Esophagus squamous epithelium (tissue), 5 donors: ENCODE measurements around the gene MYD88. TPM values are rescaled to one million over a fixed set of nuclear protein-coding genes. Genes with fewer than 3 reads are reported as not detected.

Experiments
- DNase-seq: peaks from one replicate; lab custom pipeline; 2025; lab: John Stamatoyannopoulos, UW
- H3K27ac ChIP-seq, 4 donors: fragments of 200-600 bp; sonication (generic); one replicate each; pipeline ENCODE4 v1.5.1; 2016 to 2019; ENCODE audit warnings: mild to moderate bottlenecking in 1 of 4
- H3K27me3 ChIP-seq, 4 donors: fragments of 200-600 bp; sonication (generic); 1 replicate in 3 of 4; 2 replicates in 1 of 4; pipeline versions ENCODE4 v1.5.1 to v1.6.0; 2017 to 2021; ENCODE audit warnings: antibody characterized with exemption in 1 of 4
- H3K36me3 ChIP-seq, 3 donors: fragments of 200-600 bp; sonication (generic); one replicate each; pipeline ENCODE4 v1.5.1; 2016 to 2019
- H3K4me1 ChIP-seq, 3 donors: fragments of 200-600 bp; sonication (generic); one replicate each; pipeline ENCODE4 v1.5.1; 2017 to 2019
- H3K4me3 ChIP-seq, 4 donors: fragments of 200-600 bp; sonication (generic); 1 replicate in 3 of 4; 2 replicates in 1 of 4; pipeline ENCODE4 v1.5.1; 2016 to 2019; ENCODE audit warnings: mild to moderate bottlenecking in 2 of 4, moderate library complexity in 1 of 4
- H3K9me3 ChIP-seq, 3 donors: fragments of 200-600 bp; sonication (generic); one replicate each; pipeline ENCODE4 v1.5.1; 2016 to 2019
- POLR2A ChIP-seq, 4 donors: fragments of 450-650 bp; IDR thresholded peaks; one replicate each; pipeline ENCODE4 v1.6.1; 2017; ENCODE audit warnings: antibody characterized with exemption in 4 of 4, mild to moderate bottlenecking in 4 of 4, moderate library complexity in 3 of 4
- WGBS, 2 donors: methylation state at CpG; one replicate each; pipeline ENCODE4 v1.1.5; 2018; 5-methylcytosine and 5-hydroxymethylcytosine counted together
- intact Hi-C: fragments of 100-400 bp; cut with DNase I; formaldehyde crosslinking; loops from one replicate; pipeline ENCODE4 v1.15.0; 2022
- small RNA-seq, 4 donors: library from RNA; depleted of rRNA; stranded (forward); fragments of <200 nt; gene quantifications; one replicate each; pipeline ENCODE3, GENCODE V24; 2016
- total RNA-seq, 4 donors: library from RNA; depleted of rRNA; stranded (reverse); fragments of >200 nt; gene quantifications; one replicate each; pipeline ENCODE4 v1.1.0, GENCODE V29; 2016
- TF ChIP-seq, protein P1 (sequence below), 6 experiments: fragments of 450-650 bp in 4 of 6; fragments of 200-600 bp in 2 of 6; sonication (generic) in 2 of 6; IDR thresholded peaks; one replicate each; pipeline ENCODE4 v1.5.1; 2016 to 2019; ENCODE audit warnings: antibody characterized with exemption in 6 of 6, mild to moderate bottlenecking in 4 of 6, moderate library complexity in 4 of 6
- donor health status: DM: yes; HTN: yes; CAD: no.

MYD88 gene
- total RNA-seq, 4 donors from 2014 or later: 42.5 to 77.1 (median 60.2) TPM

DNA sequence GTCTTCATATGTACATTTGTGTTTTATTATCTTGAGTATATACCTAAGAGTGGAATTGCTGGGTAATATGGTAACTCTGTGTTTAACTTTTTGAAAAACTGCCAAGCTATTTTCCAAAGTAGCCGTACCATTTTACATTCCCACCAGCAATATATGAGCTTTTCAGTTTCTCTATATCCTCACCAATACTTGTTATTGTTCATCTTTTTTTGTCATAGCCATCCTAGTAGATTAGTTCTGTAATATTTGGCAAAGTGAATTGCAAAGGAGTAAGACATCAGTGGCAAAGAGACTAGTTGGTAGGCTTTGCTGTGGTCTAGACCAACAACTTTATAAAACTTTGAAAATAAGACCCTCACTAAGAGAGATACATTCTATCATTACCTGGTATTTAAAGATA is 48.3 kb downstream of the MYD88 start:
- no peak for DNase-seq
- Histone ChIP-seq H3K4me3 (no peak overlapping the region), H3K27me3 (no peaks in the 10 kb centered on the region), H3K9me3 (peaks cover 0 to 3% (median 0%) of the 10 kb centered on the region in 3 donors), H3K36me3 (peaks cover 0 to 66% (median 6%) of the 10 kb centered on the region in 3 donors), H3K27ac (no peak overlapping the region), H3K4me1 (peaks cover 0 to 4% (median 0%) of the 10 kb centered on the region in 3 donors)
- 94 to 100% methylated on average over 1 of the region's 1 CpG for WGBS, 2 donors
- intact Hi-C loops: no loop called here
- TF ChIP-seq POLR2A (IDR thresholded peaks at IDR 0.05): no peak
- TF ChIP-seq, protein P1, sequence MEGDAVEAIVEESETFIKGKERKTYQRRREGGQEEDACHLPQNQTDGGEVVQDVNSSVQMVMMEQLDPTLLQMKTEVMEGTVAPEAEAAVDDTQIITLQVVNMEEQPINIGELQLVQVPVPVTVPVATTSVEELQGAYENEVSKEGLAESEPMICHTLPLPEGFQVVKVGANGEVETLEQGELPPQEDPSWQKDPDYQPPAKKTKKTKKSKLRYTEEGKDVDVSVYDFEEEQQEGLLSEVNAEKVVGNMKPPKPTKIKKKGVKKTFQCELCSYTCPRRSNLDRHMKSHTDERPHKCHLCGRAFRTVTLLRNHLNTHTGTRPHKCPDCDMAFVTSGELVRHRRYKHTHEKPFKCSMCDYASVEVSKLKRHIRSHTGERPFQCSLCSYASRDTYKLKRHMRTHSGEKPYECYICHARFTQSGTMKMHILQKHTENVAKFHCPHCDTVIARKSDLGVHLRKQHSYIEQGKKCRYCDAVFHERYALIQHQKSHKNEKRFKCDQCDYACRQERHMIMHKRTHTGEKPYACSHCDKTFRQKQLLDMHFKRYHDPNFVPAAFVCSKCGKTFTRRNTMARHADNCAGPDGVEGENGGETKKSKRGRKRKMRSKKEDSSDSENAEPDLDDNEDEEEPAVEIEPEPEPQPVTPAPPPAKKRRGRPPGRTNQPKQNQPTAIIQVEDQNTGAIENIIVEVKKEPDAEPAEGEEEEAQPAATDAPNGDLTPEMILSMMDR (IDR thresholded peaks at IDR 0.05): no peak

DNA sequence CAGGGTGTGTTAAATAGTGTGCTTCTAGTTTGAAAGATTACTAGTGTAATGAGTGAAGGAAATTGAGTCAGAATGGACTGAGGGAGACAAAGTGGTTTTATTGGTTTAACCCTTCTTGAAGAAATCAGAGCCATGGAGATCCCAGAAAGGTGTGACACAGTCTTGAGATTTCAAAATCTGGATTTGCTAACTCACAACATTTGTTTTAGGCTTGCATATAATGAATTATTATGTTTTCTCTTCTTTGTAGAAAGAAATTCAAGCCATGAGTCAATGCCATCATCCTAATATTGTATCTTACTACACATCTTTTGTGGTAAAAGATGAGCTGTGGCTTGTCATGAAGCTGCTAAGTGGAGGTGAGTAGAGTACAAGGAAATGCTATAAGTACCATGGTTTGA is 52.0 kb downstream of the MYD88 start:
- H3K4me1 ChIP-seq: no peaks in the 10 kb centered on the region
- no peak overlapping the region for H3K4me3 ChIP-seq
- intact Hi-C loops: no loop called here
- H3K36me3 ChIP-seq: peaks cover 0 to 74% (median 1%) of the 10 kb centered on the region in 3 donors
- no peak overlapping the region for H3K27ac ChIP-seq
- no peaks in the 10 kb centered on the region for H3K27me3 ChIP-seq
- H3K9me3 ChIP-seq: peaks cover 0 to under 1% (median 0%) of the 10 kb centered on the region in 3 donors
- TF ChIP-seq POLR2A (IDR thresholded peaks at IDR 0.05): no peak
- TF ChIP-seq, protein P1 (IDR thresholded peaks at IDR 0.05): no peak
- no peak for DNase-seq

Small RNAs within 50 kb of the gene (small RNA-seq; reads per million reads assigned to genes)
- 0 reads per million in 4 donors for gene RF00019

Other genes starting within 250 kb of the MYD88 start
- 10 to 100 TPM in 1 of 4 donors, 1 to 10 TPM in 3; 5.5 to 13.0 (median 6.1) TPM for gene VILL, start 147.9 kb upstream of the MYD88 start, total RNA-seq
- gene PLCD1, start 109.0 kb upstream of the MYD88 start, total RNA-seq: 10 to 100 TPM; 24.2 to 37.9 (median 35.0) TPM
- under 1 TPM in 1 of 4 donors, not detected in 3; 0.19 TPM for gene DLEC1, start 99.5 kb upstream of the MYD88 start, total RNA-seq
- gene ACAA1, start 1.5 kb upstream of the MYD88 start, total RNA-seq: 10 to 100 TPM; 63.5 to 75.2 (median 68.7) TPM
- 10 to 100 TPM; 28.8 to 48.2 (median 37.6) TPM for gene OXSR1, start 26.9 kb downstream of the MYD88 start, total RNA-seq
- gene SLC22A13, start 127.2 kb downstream of the MYD88 start, total RNA-seq: under 1 TPM in 2 of 4 donors, not detected in 2; 0.48 to 0.76 TPM
- gene SLC22A14, start 143.6 kb downstream of the MYD88 start, total RNA-seq: under 1 TPM in 2 of 4 donors, not detected in 2; 0.19 to 0.53 TPM
- 1 to 10 TPM; 2.4 to 5.0 (median 2.5) TPM for gene XYLB, start 208.1 kb downstream of the MYD88 start, total RNA-seq